HepG2 (cell line): ENCODE data around the gene JPT2. TPM values are rescaled to one million over a fixed set of nuclear protein-coding genes. Genes with fewer than 3 reads are reported as not detected.
A peak's percentile ranks its signal among the peaks of the same experiment; 100 is the strongest.

ENCODE experiments used
- BHLHE40 ChIP-seq: IDR thresholded peaks from 2 replicates; pipeline ENCODE4 v1.6.1; 2011; ENCODE audit warnings: low read length, improper control_type of control experiment
- EP300 ChIP-seq, 3 experiments: sonication (generic) in 1 of 3; formaldehyde crosslinking in 1 of 3; IDR thresholded peaks; 2 replicates each; pipeline versions ENCODE4 v1.5.1 to v1.6.1; 2011 to 2020; ENCODE audit warnings: low read depth in 2 of 3, low read length in 2 of 3, borderline replicate concordance in 1 of 3, improper control_type of control experiment in 1 of 3, mild to moderate bottlenecking in 1 of 3, missing genetic modification reagents in 1 of 3, moderate library complexity in 1 of 3
- HOXA9 ChIP-seq: sonication (generic); formaldehyde crosslinking; IDR thresholded peaks from 2 replicates; pipeline ENCODE4 v1.8.1; 2022; ENCODE audit warnings: missing genetic modification reagents, mild to moderate bottlenecking, moderate library complexity, borderline replicate concordance
- IRX3 ChIP-seq: sonication (generic); formaldehyde crosslinking; IDR thresholded peaks from 2 replicates; pipeline ENCODE4 v1.8.1; 2023; ENCODE audit warnings: mild to moderate bottlenecking, low read depth, missing genetic modification reagents, borderline replicate concordance
- KLF11 ChIP-seq: IDR thresholded peaks from 2 replicates; pipeline ENCODE4 v1.6.1; 2016; ENCODE audit warnings: missing compliant biosample characterization
- PHF5A ChIP-seq: IDR thresholded peaks from one replicate; pipeline ENCODE4 v1.6.1; 2018; ENCODE audit warnings: low read depth, missing genetic modification reagents; ENCODE audit not compliant: unreplicated experiment
- RXRB ChIP-seq: IDR thresholded peaks from 2 replicates; pipeline ENCODE4 v1.6.1; 2016; ENCODE audit warnings: borderline replicate concordance, missing genetic modification reagents, missing compliant biosample characterization
- SALL1 ChIP-seq: sonication (generic); formaldehyde crosslinking; IDR thresholded peaks from 2 replicates; pipeline ENCODE4 v1.8.0; 2022; ENCODE audit warnings: mild to moderate bottlenecking, missing genetic modification reagents
- TBP ChIP-seq: sonication (generic); formaldehyde crosslinking; IDR thresholded peaks from 2 replicates; pipeline ENCODE4 v1.5.0; 2020; ENCODE audit warnings: missing genetic modification reagents
- ZBTB3 ChIP-seq: sonication (generic); formaldehyde crosslinking; IDR thresholded peaks from 2 replicates; pipeline ENCODE4 v1.4.0; 2020; ENCODE audit warnings: low read depth, mild to moderate bottlenecking, moderate library complexity, missing genetic modification reagents, borderline replicate concordance
- ZNF605 ChIP-seq: sonication (generic); formaldehyde crosslinking; IDR thresholded peaks from 2 replicates; pipeline ENCODE4 v1.8.0; 2022; ENCODE audit warnings: mild to moderate bottlenecking, missing genetic modification reagents
- polyA plus RNA-seq, 8 experiments: library from polyadenylated mRNA; depleted of rRNA in 3 of 8; stranded (reverse) in 7 of 8; unstranded in 1 of 8; fragments of >200 nt; fragmentation: Illumina TruSeq in 4 of 8; extraction: Trizol in 4 of 8; gene quantifications; 2 replicates each; pipeline versions ENCODE4 v1.2.1 to v1.2.3, GENCODE V29; 2011 to 2016; ENCODE audit warnings: low read depth in 4 of 8, missing spikeins in 1 of 8, mixed read lengths in 1 of 8; ENCODE audit not compliant: insufficient read depth in 1 of 8
- total RNA-seq, 5 experiments: library from RNA; depleted of rRNA; stranded (reverse); fragments of >200 nt; fragmentation: Illumina TruSeq; extraction: Trizol; gene quantifications; 2 replicates each; pipeline ENCODE4 v1.2.3, GENCODE V29; 2016; ENCODE audit warnings: low read depth in 1 of 5
- TF ChIP-seq, protein P1 (sequence below): IDR thresholded peaks from 2 replicates; pipeline ENCODE4 v1.4.0; 2020; ENCODE audit warnings: mild to moderate bottlenecking, missing genetic modification reagents
- TF ChIP-seq, protein P2 (sequence below): sonication (generic); formaldehyde crosslinking; IDR thresholded peaks from 2 replicates; pipeline ENCODE4 v1.5.0; 2020; ENCODE audit warnings: missing genetic modification reagents
- TF ChIP-seq, protein P3 (sequence below): sonication (generic); formaldehyde crosslinking; IDR thresholded peaks from 2 replicates; pipeline ENCODE4 v1.5.0; 2020; ENCODE audit warnings: mild to moderate bottlenecking, missing genetic modification reagents, borderline replicate concordance

JPT2 gene
- total and polyA plus RNA-seq, 2 of the 13 experiments (the other 11 are each of a cell fraction or from before 2014, with no cell fraction given), result 53.5 to 89.4 TPM

DNA sequence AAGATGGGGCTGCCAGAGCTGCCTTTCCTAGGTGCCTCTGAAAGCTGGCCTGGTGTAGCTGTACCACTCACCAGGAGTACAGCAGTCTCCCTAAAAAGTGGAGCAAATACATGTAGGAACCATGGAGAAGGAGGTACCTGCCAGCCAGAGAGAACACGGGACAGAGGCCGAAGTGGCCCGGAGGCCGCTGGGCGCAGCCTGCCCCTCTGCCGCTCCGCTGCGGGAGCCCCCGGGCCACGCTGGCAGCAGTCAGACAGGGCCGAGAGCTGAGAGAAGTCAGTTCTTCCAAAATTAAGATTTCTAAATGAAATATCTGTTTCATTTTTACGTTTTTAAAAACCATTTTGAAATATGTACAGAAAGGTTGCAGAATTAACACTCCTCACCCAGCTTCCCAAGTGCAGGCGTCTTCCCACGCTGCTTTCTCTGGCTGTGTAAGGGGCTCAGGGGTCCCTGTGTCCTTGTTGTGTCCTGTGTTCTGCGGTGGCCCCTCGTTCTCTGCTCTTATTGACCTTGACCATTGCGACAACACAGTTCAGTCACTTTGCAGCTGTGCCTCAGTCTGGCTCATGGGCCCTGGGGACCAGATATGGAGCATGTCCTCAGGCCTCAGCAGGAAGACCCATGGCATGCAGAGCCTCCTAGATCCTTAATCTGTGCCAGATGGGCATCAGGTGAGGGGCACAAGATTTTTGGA lies 32.9 kb downstream of the JPT2 start (continued):
- TF ChIP-seq RXRB (CRISPR knock-in tag) (peak; percentile 41; the same call in 1 of the 2 replicates), ZNF605 (CRISPR knock-in tag) (no peak), EP300 (IDR thresholded peaks at IDR 0.05; ENCODE audit: low read depth in 2 of 2, low read length in 2 of 2) (no peak), EP300 (CRISPR knock-in tag; IDR thresholded peaks at IDR 0.05; ENCODE audit: borderline replicate concordance) (no peak), HOXA9 (no peak), PHF5A (CRISPR knock-in tag) (no peak), BHLHE40 (no peak), SALL1 (CRISPR knock-in tag) (peak; percentile 53; the same call in 1 of the 2 replicates), ZBTB3 (CRISPR knock-in tag) (no peak), KLF11 (CRISPR knock-in tag) (no peak), IRX3 (CRISPR knock-in tag) (no peak), TBP (no peak)
- TF ChIP-seq, protein P1, sequence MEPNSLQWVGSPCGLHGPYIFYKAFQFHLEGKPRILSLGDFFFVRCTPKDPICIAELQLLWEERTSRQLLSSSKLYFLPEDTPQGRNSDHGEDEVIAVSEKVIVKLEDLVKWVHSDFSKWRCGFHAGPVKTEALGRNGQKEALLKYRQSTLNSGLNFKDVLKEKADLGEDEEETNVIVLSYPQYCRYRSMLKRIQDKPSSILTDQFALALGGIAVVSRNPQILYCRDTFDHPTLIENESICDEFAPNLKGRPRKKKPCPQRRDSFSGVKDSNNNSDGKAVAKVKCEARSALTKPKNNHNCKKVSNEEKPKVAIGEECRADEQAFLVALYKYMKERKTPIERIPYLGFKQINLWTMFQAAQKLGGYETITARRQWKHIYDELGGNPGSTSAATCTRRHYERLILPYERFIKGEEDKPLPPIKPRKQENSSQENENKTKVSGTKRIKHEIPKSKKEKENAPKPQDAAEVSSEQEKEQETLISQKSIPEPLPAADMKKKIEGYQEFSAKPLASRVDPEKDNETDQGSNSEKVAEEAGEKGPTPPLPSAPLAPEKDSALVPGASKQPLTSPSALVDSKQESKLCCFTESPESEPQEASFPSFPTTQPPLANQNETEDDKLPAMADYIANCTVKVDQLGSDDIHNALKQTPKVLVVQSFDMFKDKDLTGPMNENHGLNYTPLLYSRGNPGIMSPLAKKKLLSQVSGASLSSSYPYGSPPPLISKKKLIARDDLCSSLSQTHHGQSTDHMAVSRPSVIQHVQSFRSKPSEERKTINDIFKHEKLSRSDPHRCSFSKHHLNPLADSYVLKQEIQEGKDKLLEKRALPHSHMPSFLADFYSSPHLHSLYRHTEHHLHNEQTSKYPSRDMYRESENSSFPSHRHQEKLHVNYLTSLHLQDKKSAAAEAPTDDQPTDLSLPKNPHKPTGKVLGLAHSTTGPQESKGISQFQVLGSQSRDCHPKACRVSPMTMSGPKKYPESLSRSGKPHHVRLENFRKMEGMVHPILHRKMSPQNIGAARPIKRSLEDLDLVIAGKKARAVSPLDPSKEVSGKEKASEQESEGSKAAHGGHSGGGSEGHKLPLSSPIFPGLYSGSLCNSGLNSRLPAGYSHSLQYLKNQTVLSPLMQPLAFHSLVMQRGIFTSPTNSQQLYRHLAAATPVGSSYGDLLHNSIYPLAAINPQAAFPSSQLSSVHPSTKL (CRISPR knock-in tag), result peak; percentile 43
- TF ChIP-seq, protein P2, sequence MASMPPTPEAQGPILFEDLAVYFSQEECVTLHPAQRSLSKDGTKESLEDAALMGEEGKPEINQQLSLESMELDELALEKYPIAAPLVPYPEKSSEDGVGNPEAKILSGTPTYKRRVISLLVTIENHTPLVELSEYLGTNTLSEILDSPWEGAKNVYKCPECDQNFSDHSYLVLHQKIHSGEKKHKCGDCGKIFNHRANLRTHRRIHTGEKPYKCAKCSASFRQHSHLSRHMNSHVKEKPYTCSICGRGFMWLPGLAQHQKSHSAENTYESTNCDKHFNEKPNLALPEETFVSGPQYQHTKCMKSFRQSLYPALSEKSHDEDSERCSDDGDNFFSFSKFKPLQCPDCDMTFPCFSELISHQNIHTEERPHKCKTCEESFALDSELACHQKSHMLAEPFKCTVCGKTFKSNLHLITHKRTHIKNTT (CRISPR knock-in tag), result no peak
- TF ChIP-seq, protein P3, sequence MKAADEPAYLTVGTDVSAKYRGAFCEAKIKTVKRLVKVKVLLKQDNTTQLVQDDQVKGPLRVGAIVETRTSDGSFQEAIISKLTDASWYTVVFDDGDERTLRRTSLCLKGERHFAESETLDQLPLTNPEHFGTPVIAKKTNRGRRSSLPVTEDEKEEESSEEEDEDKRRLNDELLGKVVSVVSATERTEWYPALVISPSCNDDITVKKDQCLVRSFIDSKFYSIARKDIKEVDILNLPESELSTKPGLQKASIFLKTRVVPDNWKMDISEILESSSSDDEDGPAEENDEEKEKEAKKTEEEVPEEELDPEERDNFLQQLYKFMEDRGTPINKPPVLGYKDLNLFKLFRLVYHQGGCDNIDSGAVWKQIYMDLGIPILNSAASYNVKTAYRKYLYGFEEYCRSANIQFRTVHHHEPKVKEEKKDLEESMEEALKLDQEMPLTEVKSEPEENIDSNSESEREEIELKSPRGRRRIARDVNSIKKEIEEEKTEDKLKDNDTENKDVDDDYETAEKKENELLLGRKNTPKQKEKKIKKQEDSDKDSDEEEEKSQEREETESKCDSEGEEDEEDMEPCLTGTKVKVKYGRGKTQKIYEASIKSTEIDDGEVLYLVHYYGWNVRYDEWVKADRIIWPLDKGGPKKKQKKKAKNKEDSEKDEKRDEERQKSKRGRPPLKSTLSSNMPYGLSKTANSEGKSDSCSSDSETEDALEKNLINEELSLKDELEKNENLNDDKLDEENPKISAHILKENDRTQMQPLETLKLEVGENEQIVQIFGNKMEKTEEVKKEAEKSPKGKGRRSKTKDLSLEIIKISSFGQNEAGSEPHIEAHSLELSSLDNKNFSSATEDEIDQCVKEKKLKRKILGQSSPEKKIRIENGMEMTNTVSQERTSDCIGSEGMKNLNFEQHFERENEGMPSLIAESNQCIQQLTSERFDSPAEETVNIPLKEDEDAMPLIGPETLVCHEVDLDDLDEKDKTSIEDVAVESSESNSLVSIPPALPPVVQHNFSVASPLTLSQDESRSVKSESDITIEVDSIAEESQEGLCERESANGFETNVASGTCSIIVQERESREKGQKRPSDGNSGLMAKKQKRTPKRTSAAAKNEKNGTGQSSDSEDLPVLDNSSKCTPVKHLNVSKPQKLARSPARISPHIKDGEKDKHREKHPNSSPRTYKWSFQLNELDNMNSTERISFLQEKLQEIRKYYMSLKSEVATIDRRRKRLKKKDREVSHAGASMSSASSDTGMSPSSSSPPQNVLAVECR (CRISPR knock-in tag), result no peak; the same call in 1 of the 2 replicates
